NCI-H1694 (cell line): Measurements from ENCODE around the gene INTS7.
"Not testable (repeated sequence)": the region's sequence is repeated elsewhere in the genome, so short reads cannot be mapped to it uniquely, and the experiment has no call there.

Experiments used
- DNase-seq: peaks from one replicate; lab custom pipeline; 2025; lab: John Stamatoyannopoulos, UW

The INTS7 gene

DNA sequence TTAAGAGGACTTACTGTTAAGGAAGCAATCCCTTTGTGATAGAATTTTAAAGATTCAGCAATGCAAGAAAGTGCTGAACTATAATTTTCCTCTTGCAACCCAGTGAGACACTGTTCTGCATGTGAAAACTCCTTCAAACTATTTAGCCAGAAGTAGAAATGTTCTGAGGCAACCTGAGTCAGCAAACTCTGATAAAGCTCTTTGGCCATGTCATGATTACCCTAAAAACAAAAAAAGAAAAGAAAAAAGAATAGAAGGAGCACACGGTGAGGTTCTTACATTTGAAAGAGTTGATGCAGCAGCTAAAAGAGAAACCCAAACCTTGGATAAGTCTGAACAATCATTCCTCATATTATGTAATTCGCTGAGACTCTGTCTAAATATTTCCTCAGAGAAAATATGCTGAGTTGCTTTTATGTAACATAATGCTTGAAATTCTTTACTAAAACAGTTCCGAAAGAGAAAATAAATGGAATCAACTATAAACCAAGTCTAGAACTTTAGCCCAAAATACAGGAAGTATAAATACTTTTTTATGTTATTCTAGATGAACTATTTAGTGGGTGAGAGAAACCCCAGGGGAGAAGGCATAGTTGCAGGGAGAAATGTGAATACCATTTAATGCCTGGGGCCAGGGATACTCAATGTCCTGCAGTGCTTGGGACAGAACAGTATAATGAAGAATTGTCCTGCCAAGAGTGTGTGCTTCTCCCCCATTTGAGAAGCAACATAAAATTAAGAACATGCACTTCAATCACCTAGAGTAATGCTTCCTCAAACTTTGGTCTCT, 60.0 kb downstream of the INTS7 start:
- no peak for DNase-seq

GRCh38 chr1:211973541-211973940, 61.8 kb downstream of the INTS7 start:
- no peak for DNase-seq

GRCh38 chr1:211968200-211968834, 67.0 kb downstream of the INTS7 start:
- DNase-seq = no peak

DNA sequence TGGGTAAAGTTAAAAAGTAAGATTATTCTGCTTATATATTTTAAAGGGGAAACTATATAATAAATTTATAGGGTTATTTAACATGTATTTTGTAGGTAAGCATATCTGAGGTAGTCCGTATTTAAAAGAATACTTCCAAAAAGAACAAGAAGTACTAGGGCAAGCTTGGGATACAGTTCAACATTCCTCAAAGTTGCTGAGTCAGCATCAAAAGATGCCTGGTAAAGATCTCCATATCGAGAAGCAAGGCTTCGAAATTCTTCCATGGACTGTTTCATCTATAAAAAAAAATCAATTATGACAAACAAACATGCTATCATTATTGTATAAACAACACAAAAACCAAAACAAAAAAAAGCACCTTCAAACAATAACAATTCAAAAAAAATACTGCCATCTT, 67.7 kb downstream of the INTS7 start:
- no peak for DNase-seq

- DNase-seq = no peak
These were observed 70.1 kb downstream of the INTS7 start for GRCh38 chr1:211965108-211965805.

- no peak for DNase-seq
These were observed 75.7 kb downstream of the INTS7 start for GRCh38 chr1:211959680-211960079.

DNA sequence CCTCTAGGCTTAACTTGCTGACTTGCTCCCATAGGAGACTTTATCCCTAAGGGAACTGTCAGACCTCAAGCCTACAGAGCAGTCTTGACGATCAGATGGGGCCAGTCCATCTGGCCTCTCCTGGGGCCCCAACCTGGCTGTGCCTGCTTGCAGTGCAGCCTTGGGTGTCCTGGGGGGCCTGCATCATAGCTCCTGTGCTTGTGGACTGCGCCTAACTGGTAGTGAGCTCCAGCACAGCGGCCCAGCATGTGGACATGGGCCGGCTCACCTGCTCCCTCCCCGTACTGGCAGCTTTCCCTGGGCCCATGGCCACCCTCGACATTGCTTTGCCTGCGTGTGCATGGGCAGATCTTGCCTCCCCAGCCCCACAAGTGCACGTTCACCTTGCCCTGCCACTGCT, 76.1 kb downstream of the INTS7 start:
- DNase-seq = no peak

DNA sequence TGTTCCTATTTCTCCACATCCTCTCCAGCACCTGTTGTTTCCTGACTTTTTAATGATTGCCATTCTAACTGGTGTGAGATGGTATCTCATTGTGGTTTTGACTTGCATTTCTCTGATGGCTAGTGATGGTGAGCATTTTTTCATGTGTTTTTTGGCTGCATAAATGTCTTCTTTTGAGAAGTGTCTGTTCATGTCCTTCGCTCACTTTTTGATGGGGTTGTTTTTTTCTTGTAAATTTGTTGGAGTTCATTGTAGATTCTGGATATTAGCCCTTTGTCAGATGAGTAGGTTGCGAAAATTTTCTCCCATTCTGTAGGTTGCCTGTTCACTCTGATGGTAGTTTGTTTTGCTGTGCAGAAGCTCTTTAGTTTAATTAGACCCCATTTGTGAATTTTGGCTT, 81.3 kb downstream of the INTS7 start:
- DNase-seq = not testable (repeated sequence)

GRCh38 chr1:211953543-211953942, 81.8 kb downstream of the INTS7 start:
- DNase-seq = not testable (repeated sequence)

- no peak for DNase-seq
These were observed 83.1 kb downstream of the INTS7 start for GRCh38 chr1:211952299-211952698.

DNA sequence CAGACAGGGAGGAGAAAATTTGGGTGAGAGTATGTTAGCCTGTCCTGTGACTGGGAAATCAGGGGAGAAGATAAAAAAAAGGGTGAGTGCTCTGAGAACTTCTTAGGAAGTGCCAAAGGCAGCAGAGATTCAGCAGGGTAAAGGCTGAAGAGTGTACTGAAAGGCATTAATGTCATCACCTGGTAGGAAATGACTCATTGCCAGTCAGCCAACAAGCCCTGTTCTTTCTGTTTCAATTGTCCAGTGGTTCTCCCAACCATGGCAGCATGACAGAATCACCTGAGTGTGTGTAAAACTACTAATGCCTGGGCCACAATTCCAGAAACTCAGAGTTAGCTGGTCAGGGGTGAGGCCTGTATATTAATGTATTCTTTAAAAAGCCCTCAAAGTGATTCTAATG, 83.5 kb downstream of the INTS7 start:
- no peak for DNase-seq

GRCh38 chr1:211948377-211948776, 87.0 kb downstream of the INTS7 start:
- no peak for DNase-seq

GRCh38 chr1:211947396-211948295, 87.7 kb downstream of the INTS7 start:
- DNase-seq = no peak

- DNase-seq = peak; percentile 33
These were observed 90.4 kb downstream of the INTS7 start for GRCh38 chr1:211944733-211945500.

DNA sequence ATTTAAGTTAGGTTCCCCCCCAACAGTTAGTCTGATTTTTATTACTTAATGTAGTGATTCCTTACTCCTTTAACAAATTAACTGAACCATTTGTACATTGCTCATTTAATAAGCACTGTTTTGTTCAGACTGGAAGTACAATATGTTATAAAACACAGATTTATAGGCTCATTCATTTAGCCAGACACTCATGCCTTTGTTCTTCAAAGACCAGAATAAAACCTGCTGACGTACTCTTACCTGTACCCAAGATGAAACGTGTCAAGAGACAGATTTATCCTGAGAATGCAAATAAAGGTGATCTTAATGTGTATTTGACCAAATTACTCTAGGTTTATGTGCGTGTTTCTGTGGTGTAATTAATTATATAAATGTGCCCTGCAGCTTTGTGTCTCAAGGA, 92.8 kb downstream of the INTS7 start:
- no peak for DNase-seq

DNA sequence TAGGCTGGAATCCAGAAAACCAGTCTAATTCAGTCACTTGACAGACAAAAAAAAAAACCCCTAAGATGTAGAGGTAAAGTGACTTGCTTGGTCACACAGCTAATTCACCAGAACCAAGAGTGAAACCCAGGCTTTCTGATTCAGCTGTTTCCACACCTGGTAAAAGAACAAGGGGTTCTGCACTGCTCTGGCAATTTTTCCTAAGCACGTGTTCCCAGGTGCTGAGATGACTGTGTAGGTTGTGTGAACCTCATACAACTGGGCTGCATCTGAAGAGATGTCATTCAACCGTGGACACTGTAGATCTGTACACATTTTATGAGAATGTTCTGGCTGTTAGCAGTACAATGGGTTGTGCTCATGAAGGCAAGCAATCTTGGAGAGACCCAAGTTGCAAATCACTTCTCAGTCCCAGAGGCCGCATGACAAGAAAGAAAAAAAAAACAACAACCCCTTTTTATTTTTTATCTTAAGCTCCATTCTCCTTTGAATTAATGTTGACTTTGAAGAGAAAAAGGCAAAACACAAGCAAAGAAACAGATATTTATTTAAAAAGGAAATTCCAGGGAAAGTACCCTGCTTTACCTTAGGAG, 95.4 kb downstream of the INTS7 start:
- no peak for DNase-seq

DNA sequence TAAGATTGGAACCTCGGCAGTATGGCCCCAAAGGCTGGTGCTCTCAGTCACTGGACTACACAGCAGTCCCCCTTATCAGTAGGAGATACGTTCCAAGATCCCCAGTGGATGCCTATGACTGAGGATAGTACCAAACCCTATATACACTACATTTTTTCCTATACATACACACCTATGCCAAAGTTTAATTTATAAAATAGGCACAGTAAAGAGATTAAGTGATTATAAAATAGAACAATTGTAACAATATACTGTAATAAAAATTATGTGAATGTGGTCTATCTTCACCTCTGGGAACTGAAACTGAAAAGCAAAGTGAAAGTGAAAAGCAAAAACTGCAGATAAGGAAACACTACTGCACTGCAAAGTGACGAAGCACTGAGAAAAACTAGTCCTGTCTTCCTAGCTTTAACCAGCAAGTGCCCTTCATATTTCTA, 96.8 kb downstream of the INTS7 start:
- no peak for DNase-seq

GRCh38 chr1:211937422-211937821, 97.9 kb downstream of the INTS7 start:
- DNase-seq = not testable (repeated sequence)

- no peak for DNase-seq
These were observed 99.8 kb downstream of the INTS7 start for GRCh38 chr1:211935448-211935970.

- DNase-seq = no peak
These were observed 101.2 kb downstream of the INTS7 start for GRCh38 chr1:211933946-211934714.
